Activated CD8-positive, alpha-beta memory T cell treated with anti-CD3 and anti-CD28 coated beads, Interleukin-2, amount 10 ng/mL, durations not matched to agents 7 days and 5 days (primary cell): ENCODE measurements around the gene TEAD1. TPM values are rescaled to one million over a fixed set of nuclear protein-coding genes. Genes with fewer than 3 reads are reported as not detected.
"Not testable (repeated sequence)": the region's sequence is repeated elsewhere in the genome, so short reads cannot be mapped to it uniquely, and the experiment has no call there.

ENCODE experiments used
- ATAC-seq: fragments of 150-1000 bp; cut with Tn5 transposase; one replicate; pipeline ENCODE4 v1.10.0; 2021; ENCODE audit warnings: moderate library complexity
- CTCF ChIA-PET: fragments of 350-600 bp; sonication (Branson Sonifier 250); formaldehyde crosslinking; loops from one replicate; lab custom pipeline; 2021; ENCODE audit warnings: antibody characterized with exemption; lab: Charles Lee
- DNase-seq: peaks from one replicate; pipeline ENCODE4 v3.0.0-alpha.2; 2020
- H3K27ac Mint-ChIP-seq: one replicate; pipeline ENCODE4 v1.8.0; 2021; ENCODE audit warnings: mild to moderate bottlenecking, mixed read lengths
- H3K27me3 Mint-ChIP-seq: one replicate; pipeline ENCODE4 v1.8.0; 2021; ENCODE audit warnings: mixed read lengths
- H3K36me3 Mint-ChIP-seq: one replicate; pipeline ENCODE4 v1.8.0; 2021; ENCODE audit warnings: mild to moderate bottlenecking, mixed read lengths
- H3K4me1 Mint-ChIP-seq: one replicate; pipeline ENCODE4 v1.8.0; 2021; ENCODE audit warnings: mixed read lengths
- H3K4me3 Mint-ChIP-seq: one replicate; pipeline ENCODE4 v1.8.0; 2021; ENCODE audit warnings: mild to moderate bottlenecking, moderate library complexity, mixed read lengths
- H3K9me3 Mint-ChIP-seq: one replicate; pipeline ENCODE4 v1.8.0; 2022; ENCODE audit warnings: low read depth, mixed read lengths
- total RNA-seq, 2 experiments: library from RNA; stranded (reverse); gene quantifications; one replicate each; pipeline ENCODE4 v1.2.3, GENCODE V29; 2021

TEAD1 gene
- total RNA-seq, 2 experiments from 2014 or later: 0.18 to 0.26 TPM

- Mint-ChIP-seq H3K27me3 (peaks cover 62% of the 10 kb centered on the region), H3K27ac (no peak overlapping the region), H3K4me3 (no peak overlapping the region), H3K36me3 (no peaks in the 10 kb centered on the region), H3K9me3 (no peaks in the 10 kb centered on the region), H3K4me1 (peaks cover 3% of the 10 kb centered on the region)
- ATAC-seq: no peak
- CTCF ChIA-PET: no interaction called here
- DNase-seq: no peak
These were observed 186.6 kb downstream of the TEAD1 start for GRCh38 chr11:12860827-12861226.

- no peak for ATAC-seq
- peaks cover 67% of the 10 kb centered on the region for H3K27me3 Mint-ChIP-seq
- H3K9me3 Mint-ChIP-seq: no peaks in the 10 kb centered on the region
- peaks cover 3% of the 10 kb centered on the region for H3K4me1 Mint-ChIP-seq
- CTCF ChIA-PET: no interaction called here
- H3K27ac Mint-ChIP-seq: no peak overlapping the region
- no peaks in the 10 kb centered on the region for H3K36me3 Mint-ChIP-seq
- no peak overlapping the region for H3K4me3 Mint-ChIP-seq
- no peak for DNase-seq
These were observed 188.7 kb downstream of the TEAD1 start for GRCh38 chr11:12862696-12863469.

- Mint-ChIP-seq H3K27ac (no peak overlapping the region), H3K4me3 (no peak overlapping the region), H3K9me3 (no peaks in the 10 kb centered on the region), H3K4me1 (peaks cover 3% of the 10 kb centered on the region), H3K27me3 (peaks cover 70% of the 10 kb centered on the region), H3K36me3 (no peaks in the 10 kb centered on the region)
- CTCF ChIA-PET: no interaction called here
- DNase-seq (no peak), ATAC-seq (no peak)
These were observed 189.4 kb downstream of the TEAD1 start for GRCh38 chr11:12863605-12864121.

- no peak overlapping the region for H3K27ac Mint-ChIP-seq
- H3K27me3 Mint-ChIP-seq: peaks cover 63% of the 10 kb centered on the region
- H3K9me3 Mint-ChIP-seq: no peaks in the 10 kb centered on the region
- no peaks in the 10 kb centered on the region for H3K36me3 Mint-ChIP-seq
- H3K4me3 Mint-ChIP-seq: no peak overlapping the region
- CTCF ChIA-PET: no interaction called here
- H3K4me1 Mint-ChIP-seq: peaks cover 3% of the 10 kb centered on the region
- DNase-seq (no peak), ATAC-seq (no peak)
These were observed 190.3 kb downstream of the TEAD1 start for GRCh38 chr11:12864316-12865156.

GRCh38 chr11:12865863-12866595, 191.8 kb downstream of the TEAD1 start:
- no peaks in the 10 kb centered on the region for H3K9me3 Mint-ChIP-seq
- H3K27ac Mint-ChIP-seq: no peak overlapping the region
- no peaks in the 10 kb centered on the region for H3K36me3 Mint-ChIP-seq
- CTCF ChIA-PET: no interaction called here
- peaks cover 58% of the 10 kb centered on the region for H3K27me3 Mint-ChIP-seq
- peaks cover 3% of the 10 kb centered on the region for H3K4me1 Mint-ChIP-seq
- ATAC-seq (no peak), DNase-seq (no peak)
- no peak overlapping the region for H3K4me3 Mint-ChIP-seq

- no peaks in the 10 kb centered on the region for H3K9me3 Mint-ChIP-seq
- H3K4me3 Mint-ChIP-seq: no peak overlapping the region
- CTCF ChIA-PET: no interaction called here
- no peaks in the 10 kb centered on the region for H3K36me3 Mint-ChIP-seq
- H3K4me1 Mint-ChIP-seq: peaks cover 3% of the 10 kb centered on the region
- ATAC-seq (no peak), DNase-seq (no peak)
- H3K27me3 Mint-ChIP-seq: peaks cover 52% of the 10 kb centered on the region
- no peak overlapping the region for H3K27ac Mint-ChIP-seq
These were observed 193.3 kb downstream of the TEAD1 start for GRCh38 chr11:12867531-12867930.

- no peak overlapping the region for H3K4me3 Mint-ChIP-seq
- no peaks in the 10 kb centered on the region for H3K9me3 Mint-ChIP-seq
- DNase-seq: no peak
- no peaks in the 10 kb centered on the region for H3K36me3 Mint-ChIP-seq
- no peak overlapping the region for H3K27ac Mint-ChIP-seq
- peaks cover 3% of the 10 kb centered on the region for H3K4me1 Mint-ChIP-seq
- peaks cover 43% of the 10 kb centered on the region for H3K27me3 Mint-ChIP-seq
- ATAC-seq: no peak
- CTCF ChIA-PET: interaction anchor here (1.0 kb wide), 1 partner anchor 10 kb away, joined by 3 read pairs; no protein-coding TSS in a partner anchor
These were observed 194.3 kb downstream of the TEAD1 start for GRCh38 chr11:12868315-12869073.

GRCh38 chr11:12871241-12871640, 197.0 kb downstream of the TEAD1 start:
- Mint-ChIP-seq H3K4me3 (no peak overlapping the region), H3K36me3 (no peaks in the 10 kb centered on the region), H3K4me1 (no peaks in the 10 kb centered on the region), H3K27ac (no peak overlapping the region), H3K9me3 (no peaks in the 10 kb centered on the region), H3K27me3 (peaks cover 36% of the 10 kb centered on the region)
- no peak for DNase-seq
- CTCF ChIA-PET: no interaction called here
- no peak for ATAC-seq

GRCh38 chr11:12871788-12872321, 197.6 kb downstream of the TEAD1 start:
- DNase-seq (no peak), ATAC-seq (no peak)
- Mint-ChIP-seq H3K4me3 (no peak overlapping the region), H3K27ac (no peak overlapping the region), H3K4me1 (no peaks in the 10 kb centered on the region), H3K27me3 (peaks cover 39% of the 10 kb centered on the region), H3K36me3 (no peaks in the 10 kb centered on the region), H3K9me3 (no peaks in the 10 kb centered on the region)
- CTCF ChIA-PET: no interaction called here

GRCh38 chr11:12876340-12876739, 202.1 kb downstream of the TEAD1 start:
- Mint-ChIP-seq H3K9me3 (no peaks in the 10 kb centered on the region), H3K4me1 (no peaks in the 10 kb centered on the region), H3K27me3 (peaks cover 30% of the 10 kb centered on the region), H3K36me3 (no peaks in the 10 kb centered on the region), H3K27ac (no peak overlapping the region), H3K4me3 (no peak overlapping the region)
- CTCF ChIA-PET: interaction anchor here (0.9 kb wide), 1 partner anchor 12 kb away, joined by 4 read pairs; no protein-coding TSS in a partner anchor
- no peak for DNase-seq
- ATAC-seq: no peak

GRCh38 chr11:12876988-12877387, 202.8 kb downstream of the TEAD1 start:
- no peak overlapping the region for H3K27ac Mint-ChIP-seq
- DNase-seq: no peak
- H3K4me1 Mint-ChIP-seq: no peaks in the 10 kb centered on the region
- CTCF ChIA-PET: no interaction called here
- ATAC-seq: no peak
- H3K36me3 Mint-ChIP-seq: no peaks in the 10 kb centered on the region
- H3K4me3 Mint-ChIP-seq: no peak overlapping the region
- peaks cover 29% of the 10 kb centered on the region for H3K27me3 Mint-ChIP-seq
- no peaks in the 10 kb centered on the region for H3K9me3 Mint-ChIP-seq

- not testable (repeated sequence) for H3K27ac Mint-ChIP-seq, H3K4me3 Mint-ChIP-seq, H3K9me3 Mint-ChIP-seq, DNase-seq, H3K4me1 Mint-ChIP-seq, H3K36me3 Mint-ChIP-seq, ATAC-seq
- CTCF ChIA-PET: interaction anchor here (0.8 kb wide), 1 partner anchor 546 kb away, joined by 3 read pairs; no protein-coding TSS in a partner anchor
- H3K27me3 Mint-ChIP-seq: peaks cover 25% of the 10 kb centered on the region
These were observed 203.3 kb downstream of the TEAD1 start for GRCh38 chr11:12877508-12877907.
